ENCODE results near the gene AGBL4.

AGBL4 gene

GRCh38 chr1:50047916-50048694 lies 24.4 kb upstream of the AGBL4 start:
- TF ChIP-seq REST (IDR thresholded peaks at IDR 0.05; ENCODE audit: insufficient read depth in 1 of 2, low read depth in 2 of 2, low read length in 2 of 2) (no peak), TAF1 (IDR thresholded peaks at IDR 0.05; ENCODE audit: borderline replicate concordance, insufficient read depth, low read length) (no peak), FOXP2 (optimal IDR thresholded peaks at IDR 0.05; ENCODE audit: borderline replicate concordance, extremely low read depth, extremely low read length, insufficient read depth) (no peak), POLR2AphosphoS5 (IDR thresholded peaks at IDR 0.05; ENCODE audit: low read depth, low read length) (no peak), SIN3A (IDR thresholded peaks at IDR 0.05; ENCODE audit: borderline replicate concordance, insufficient read depth, low read length) (no peak)

DNA sequence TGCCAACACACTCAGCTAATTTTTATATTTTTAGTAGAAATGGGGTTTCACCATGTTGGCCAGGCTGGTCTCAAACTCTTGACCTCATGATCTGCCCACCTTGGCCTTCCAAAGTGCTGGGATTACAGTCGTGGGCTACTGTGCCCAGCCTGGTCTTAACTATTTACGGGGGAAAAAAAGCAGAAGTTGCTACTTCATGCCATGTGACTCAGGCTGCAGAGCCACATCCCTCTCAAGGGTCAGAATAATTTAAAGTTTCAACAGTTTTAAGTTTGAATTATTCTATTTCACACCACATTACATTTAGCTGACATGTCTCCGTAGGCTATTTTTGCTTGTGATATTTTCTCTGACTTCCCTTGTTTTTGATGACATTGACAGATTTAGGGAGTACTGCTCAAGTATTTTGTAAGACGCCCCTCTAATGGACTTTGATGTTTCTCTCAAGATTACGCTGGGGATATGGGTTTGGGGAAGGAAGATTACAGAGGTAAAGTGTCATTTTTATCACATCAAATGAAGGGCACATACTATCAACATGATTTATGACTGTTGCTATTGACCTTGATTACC lies 14.6 kb upstream of the AGBL4 start:
- TF ChIP-seq TAF1 (IDR thresholded peaks at IDR 0.05; ENCODE audit: borderline replicate concordance, insufficient read depth, low read length) = no peak
- no peak for TF ChIP-seq REST (IDR thresholded peaks at IDR 0.05; ENCODE audit: insufficient read depth in 1 of 2, low read depth in 2 of 2, low read length in 2 of 2)
- no peak for TF ChIP-seq FOXP2 (optimal IDR thresholded peaks at IDR 0.05; ENCODE audit: borderline replicate concordance, extremely low read depth, extremely low read length, insufficient read depth)
- no peak for TF ChIP-seq SIN3A (IDR thresholded peaks at IDR 0.05; ENCODE audit: borderline replicate concordance, insufficient read depth, low read length)
- TF ChIP-seq POLR2AphosphoS5 (IDR thresholded peaks at IDR 0.05; ENCODE audit: low read depth, low read length) = no peak

GRCh38 chr1:50027794-50028193 lies 4.0 kb upstream of the AGBL4 start:
- no peak for TF ChIP-seq TAF1 (IDR thresholded peaks at IDR 0.05; ENCODE audit: borderline replicate concordance, insufficient read depth, low read length)
- no peak for TF ChIP-seq SIN3A (IDR thresholded peaks at IDR 0.05; ENCODE audit: borderline replicate concordance, insufficient read depth, low read length)
- TF ChIP-seq REST (IDR thresholded peaks at IDR 0.05; ENCODE audit: insufficient read depth in 1 of 2, low read depth in 2 of 2, low read length in 2 of 2) = no peak
- no peak for TF ChIP-seq POLR2AphosphoS5 (IDR thresholded peaks at IDR 0.05; ENCODE audit: low read depth, low read length)
- no peak for TF ChIP-seq FOXP2 (optimal IDR thresholded peaks at IDR 0.05; ENCODE audit: borderline replicate concordance, extremely low read depth, extremely low read length, insufficient read depth)

DNA sequence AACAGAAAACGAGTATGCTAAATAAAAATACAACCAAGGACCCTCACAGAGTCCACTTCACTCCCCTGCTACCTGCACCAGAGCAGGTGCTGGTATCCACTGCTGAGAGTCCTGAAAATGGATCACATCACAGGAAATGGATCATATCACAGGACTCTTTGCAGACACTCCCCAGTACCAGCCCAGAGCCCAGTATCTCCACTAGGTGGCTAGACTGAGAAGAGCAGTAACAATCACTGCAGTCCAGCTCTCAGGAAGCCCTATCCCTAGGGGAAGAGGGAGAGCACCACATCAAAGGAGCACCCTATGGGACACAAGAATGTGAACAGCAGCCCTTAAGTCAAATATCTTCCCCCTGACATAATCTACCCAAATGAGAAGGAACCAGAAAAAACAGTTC lies 28.0 kb downstream of the AGBL4 start:
- no peak for TF ChIP-seq POLR2AphosphoS5 (IDR thresholded peaks at IDR 0.05; ENCODE audit: low read depth, low read length)
- no peak for TF ChIP-seq TAF1 (IDR thresholded peaks at IDR 0.05; ENCODE audit: borderline replicate concordance, insufficient read depth, low read length)
- TF ChIP-seq SIN3A (IDR thresholded peaks at IDR 0.05; ENCODE audit: borderline replicate concordance, insufficient read depth, low read length) = no peak
- no peak for TF ChIP-seq REST (IDR thresholded peaks at IDR 0.05; ENCODE audit: insufficient read depth in 1 of 2, low read depth in 2 of 2, low read length in 2 of 2)
- no peak for TF ChIP-seq FOXP2 (optimal IDR thresholded peaks at IDR 0.05; ENCODE audit: borderline replicate concordance, extremely low read depth, extremely low read length, insufficient read depth)
